NCI-H2107 (cell line): Measurements from ENCODE around the gene SIAH1.
"Not testable (repeated sequence)": the region's sequence is repeated elsewhere in the genome, so short reads cannot be mapped to it uniquely, and the experiment has no call there.

ENCODE experiments used
- DNase-seq: peaks from one replicate; lab custom pipeline; 2025; lab: John Stamatoyannopoulos, UW

Gene SIAH1

GRCh38 chr16:48393485-48394354, 8.5 kb upstream of the SIAH1 start:
- DNase-seq = no peak

DNA sequence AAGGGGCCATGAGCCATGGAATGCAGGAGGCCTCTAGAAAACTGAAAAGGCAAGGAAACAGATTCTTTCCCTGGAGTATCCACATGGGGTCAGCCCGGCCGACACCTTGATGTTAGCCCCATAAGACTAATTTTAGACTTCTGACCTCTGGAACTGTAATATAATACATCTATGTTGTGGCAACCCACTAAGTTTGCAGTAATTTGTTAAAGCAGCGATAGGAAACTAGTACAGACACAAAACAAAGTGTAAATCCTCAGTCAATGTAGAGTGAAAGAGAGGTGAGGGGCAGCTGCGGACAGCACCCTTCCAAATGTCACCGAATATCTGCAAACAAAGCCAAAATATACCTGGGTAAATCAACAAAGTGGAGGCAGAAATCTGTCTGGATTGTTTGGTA, 7.2 kb upstream of the SIAH1 start:
- no peak for DNase-seq

DNA sequence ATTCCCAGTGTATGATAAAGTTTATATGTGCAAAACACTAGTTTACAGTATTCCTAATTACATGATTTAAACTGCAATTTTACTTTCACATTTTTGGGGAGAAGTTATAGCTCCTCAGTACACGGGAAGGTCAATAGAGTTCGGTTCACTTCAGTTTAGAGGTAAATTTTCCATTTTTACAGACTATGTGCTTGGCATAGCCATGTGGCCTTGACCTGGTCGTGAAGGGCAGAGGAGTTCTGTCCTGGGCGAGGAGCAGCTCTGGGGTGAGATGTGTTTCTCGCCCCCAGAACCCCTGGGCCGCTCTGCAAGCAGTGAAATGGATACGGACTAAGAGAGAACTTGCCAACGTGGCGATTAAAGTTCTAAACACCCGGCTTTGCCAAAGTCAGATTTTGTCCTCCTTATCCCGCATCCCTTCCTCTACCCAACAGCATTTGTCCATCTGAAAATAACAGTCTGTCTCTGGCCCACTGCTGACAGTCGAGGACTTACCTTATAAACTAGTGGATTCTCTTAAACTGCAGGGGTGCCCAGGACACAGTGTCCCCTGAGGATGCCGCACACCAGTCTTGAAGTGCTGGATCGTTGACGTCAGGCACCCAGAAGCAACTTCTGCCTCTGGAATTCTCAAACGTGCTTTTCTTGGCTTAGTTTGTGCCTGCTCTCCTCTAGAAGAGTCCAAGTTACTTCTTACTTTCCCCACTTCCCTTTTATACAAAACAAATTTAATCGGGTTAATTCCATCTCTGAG, 1.5 kb upstream of the SIAH1 start:
- DNase-seq = no peak

DNA sequence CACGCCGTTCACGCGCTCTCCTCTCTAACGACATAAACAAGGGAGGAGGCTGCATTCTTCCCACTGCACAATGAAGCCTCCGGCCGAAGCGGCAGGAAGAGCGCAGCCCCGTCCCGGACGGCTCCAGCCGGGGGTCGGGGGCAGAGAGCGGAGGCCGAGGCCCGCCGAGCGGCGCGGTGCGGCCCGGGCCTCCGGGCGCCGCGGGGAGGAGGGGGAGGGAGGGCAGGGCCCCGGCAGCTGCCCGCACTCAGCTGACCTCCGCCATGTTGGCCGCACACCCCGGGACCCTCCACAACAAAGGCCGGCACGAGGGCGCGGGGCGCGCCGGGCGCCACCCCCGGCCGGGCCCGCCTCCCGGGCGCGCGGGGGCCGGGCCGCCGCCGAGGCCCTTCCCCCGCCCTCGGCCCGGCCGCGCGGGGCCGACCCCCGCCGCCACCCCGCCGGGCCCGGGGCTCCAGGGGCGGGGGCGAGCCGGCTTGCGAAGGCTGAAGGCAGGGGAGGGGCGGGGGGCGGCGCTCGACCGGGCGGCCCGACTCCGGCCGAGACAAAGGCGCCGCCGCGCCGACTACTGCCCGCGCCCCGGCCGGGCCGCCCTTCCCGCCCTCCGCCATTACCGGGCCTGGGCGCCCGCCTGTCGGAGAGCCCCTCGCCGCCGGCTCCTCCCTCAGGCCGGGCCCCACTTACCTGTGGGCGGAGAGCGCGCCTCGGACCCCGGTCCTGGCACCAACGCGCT, 527 bp downstream of the SIAH1 start:
- DNase-seq = peak; percentile 18

- no peak for DNase-seq
These were observed 1.2 kb downstream of the SIAH1 start for GRCh38 chr16:48383877-48384519.

- DNase-seq = no peak
These were observed 2.0 kb downstream of the SIAH1 start for GRCh38 chr16:48383009-48383876.

DNA sequence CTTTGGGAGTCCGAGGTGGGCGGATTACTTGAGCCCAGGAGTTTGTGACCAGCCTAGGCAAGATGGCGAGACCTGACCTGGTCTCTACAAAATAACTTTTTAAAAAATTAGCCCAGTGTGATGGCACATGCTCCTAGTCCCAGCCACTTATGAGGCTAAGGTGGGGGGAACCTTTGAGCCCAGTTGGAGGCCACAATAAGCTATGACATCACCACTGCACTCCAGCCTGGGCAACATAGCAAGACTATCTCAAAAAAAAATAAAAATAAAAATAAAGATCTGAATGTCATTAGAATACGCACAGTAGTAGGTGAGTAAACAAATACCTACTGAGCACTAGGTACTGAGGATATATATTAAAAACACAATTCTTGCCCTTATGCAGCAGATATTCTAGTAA, 3.1 kb downstream of the SIAH1 start:
- no peak for DNase-seq

DNA sequence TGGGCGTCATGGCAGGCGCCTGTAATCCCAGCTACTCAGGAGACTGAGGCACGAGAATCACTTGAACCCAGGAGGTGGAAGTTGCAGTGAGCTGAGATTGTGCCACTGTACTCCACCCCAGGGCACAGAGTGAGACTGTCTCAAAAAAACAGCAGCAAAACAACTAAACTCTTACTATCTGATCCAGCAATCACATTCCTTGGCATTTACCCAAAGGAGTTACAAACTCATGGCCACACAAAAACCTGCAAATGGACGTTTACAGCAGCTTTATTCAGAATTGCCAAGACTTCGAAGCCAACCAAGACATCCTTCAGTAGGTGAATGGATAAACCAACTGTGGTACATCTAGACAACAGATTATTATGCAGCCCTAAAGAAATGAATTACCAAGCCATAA, 4.0 kb downstream of the SIAH1 start:
- no peak for DNase-seq

GRCh38 chr16:48378836-48379235, 6.4 kb downstream of the SIAH1 start:
- no peak for DNase-seq

DNA sequence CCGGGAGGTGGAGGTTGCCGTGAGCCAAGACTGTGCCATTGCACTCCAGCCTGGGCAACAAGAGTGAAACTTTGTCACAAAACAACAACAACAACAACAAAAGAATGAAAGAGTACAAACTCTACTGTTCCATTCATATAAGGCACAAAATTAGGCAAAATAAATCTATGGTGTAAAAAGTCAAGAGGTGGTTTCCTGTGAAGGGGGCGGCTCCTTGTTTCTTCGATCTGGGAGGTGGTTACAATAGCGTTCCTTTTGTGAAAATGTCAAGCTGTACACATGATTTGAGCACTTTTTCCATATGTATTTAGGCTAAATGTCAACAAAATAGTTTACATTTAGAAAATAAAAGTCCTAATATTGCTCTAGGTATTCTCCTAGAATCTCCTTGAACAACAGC, 6.9 kb downstream of the SIAH1 start:
- DNase-seq = no peak

- DNase-seq = not testable (repeated sequence)
These were observed 7.9 kb downstream of the SIAH1 start for GRCh38 chr16:48377301-48377700.

- DNase-seq = no peak
These were observed 11.0 kb downstream of the SIAH1 start for GRCh38 chr16:48374255-48374654.

GRCh38 chr16:48373258-48374029, 11.8 kb downstream of the SIAH1 start:
- DNase-seq = no peak

DNA sequence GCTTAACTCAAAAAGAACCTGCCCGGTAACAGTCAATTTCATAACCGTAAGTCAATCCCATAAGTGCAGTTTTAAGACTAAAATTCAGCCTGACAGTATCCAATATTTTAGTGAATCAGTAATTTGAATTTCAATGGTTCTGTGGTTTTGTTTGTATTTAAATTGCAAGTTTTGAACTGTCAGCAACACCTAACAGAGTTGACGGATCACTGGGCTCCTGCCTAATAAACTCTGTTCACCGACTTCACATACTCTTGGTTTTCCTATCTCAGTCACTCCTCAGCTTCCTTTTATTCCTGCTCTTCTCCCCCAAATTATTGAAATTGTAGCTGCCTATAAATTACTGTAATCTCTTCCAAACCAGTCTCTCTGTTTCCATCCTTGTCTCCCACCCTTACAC, 12.5 kb downstream of the SIAH1 start:
- DNase-seq = no peak

GRCh38 chr16:48371393-48371780, 13.8 kb downstream of the SIAH1 start:
- no peak for DNase-seq

DNA sequence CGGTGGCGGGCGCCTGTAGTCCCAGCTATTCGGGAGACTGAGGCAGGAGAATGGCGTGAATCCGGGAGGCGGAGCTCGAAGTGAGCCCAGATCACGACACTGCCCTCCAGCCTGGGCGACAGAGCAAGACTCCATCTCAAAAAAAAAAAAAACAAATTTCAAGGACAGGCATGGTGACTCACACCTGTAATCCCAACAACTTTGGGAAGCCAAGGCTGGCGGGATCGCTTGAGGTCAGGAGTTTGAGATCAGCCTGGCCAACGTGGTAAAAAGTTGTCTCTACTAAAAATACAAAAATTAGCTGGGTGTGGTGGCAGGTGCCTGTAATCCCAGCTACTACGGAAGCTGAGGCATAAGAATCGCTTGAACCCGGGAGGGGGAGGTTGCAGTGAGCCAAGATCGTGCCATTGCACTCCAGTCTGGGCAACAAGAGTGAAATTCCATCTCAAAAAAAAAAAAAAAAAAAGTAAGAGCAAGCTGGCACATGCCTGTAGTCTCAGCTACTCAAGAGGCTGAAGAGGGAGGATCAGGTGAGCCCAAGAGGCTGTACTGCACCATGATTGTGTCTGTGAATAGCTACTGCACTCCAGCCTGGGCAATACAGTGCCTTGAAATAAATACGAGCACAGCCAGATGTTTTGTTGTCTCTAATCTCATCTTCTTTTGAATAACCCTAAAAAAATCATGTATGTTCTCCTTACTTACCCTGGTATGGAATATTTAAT, 14.4 kb downstream of the SIAH1 start:
- not testable (repeated sequence) for DNase-seq

- no peak for DNase-seq
These were observed 15.0 kb downstream of the SIAH1 start for GRCh38 chr16:48370229-48370628.

DNA sequence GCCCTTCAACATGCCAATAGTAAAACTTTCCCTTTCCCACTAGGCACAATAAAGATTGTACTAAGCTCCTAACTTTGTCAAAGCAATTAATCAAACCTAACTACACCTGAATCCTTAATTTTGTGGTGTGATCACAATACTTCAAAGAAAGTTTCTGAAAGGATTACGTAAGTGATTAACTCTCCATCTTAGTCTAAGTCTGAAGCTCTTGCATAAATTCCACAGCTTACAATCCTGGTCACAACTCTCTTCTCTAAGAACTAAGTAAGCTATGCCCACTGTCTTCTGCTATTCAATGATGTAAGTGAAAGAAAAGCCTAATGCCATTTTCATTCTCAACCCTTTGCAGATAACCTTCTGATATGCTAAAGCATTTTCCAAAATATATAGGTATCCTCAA, 15.4 kb downstream of the SIAH1 start:
- no peak for DNase-seq

DNA sequence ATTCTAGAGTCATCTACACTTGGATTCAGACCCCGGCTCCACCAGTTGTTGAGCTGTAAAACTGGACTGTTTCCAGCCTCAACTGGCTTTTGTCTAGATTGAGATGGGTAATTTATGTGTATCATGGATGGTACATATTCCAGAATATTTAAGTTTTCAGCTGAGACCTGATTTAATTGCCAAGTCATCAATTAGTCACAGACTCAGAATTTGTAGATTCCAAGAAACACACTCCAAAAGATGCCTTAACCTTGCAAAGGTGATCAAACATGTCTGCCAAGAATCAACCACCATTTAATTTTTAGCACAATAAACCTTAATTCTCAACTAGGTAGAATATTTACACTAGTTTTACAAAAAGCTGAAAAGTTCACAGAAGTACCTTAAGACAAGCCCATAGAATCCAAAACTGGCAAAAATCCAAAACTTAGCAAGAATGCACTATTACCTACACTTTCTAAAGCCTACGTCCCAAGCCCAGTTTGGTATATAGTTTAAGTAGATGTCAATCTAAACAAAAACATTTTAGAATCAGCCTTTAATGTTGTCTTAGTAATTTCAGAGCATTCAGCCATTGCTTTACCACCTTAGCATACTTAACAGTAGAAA, 17.7 kb downstream of the SIAH1 start:
- DNase-seq = no peak
